Left colon (tissue), 2 donors: ENCODE data around the gene NTSR1. TPM values are rescaled to one million over a fixed set of nuclear protein-coding genes. Genes with fewer than 3 reads are reported as not detected.

Experiments used
- ATAC-seq: fragments of 200-7000 bp; cut with Tn5 transposase; one replicate; pipeline ENCODE4 v1.9.1; 2020; ENCODE audit warnings: mild to moderate bottlenecking, moderate library complexity
- DNase-seq, 2 donors: peaks; one replicate each; pipeline ENCODE4 v3.0.0-alpha.2; 2020
- intact Hi-C, 2 donors: fragments of 100-400 bp; cut with DNase I in 1 of 2; cut with micrococcal nuclease in 1 of 2; formaldehyde crosslinking; loops; one replicate each; pipeline versions ENCODE4 v1.11.2 to v1.14.0; 2022; cut with DNase I, micrococcal nuclease
- total RNA-seq, 2 donors: library from RNA; stranded (reverse); fragmentation: NEBNext Ultra II Directional; extraction: Animal tissue kit (Norgen Biotek cat#: 25700); gene quantifications; one replicate each; pipeline ENCODE4 v1.2.1, GENCODE V29; 2021
- donor health status: DM: no; HTN: no; CAD: no.
- donor health status: DM: yes; HTN: yes; CAD: no.

The NTSR1 gene
- total RNA-seq, 2 donors from 2014 or later: 2.3 TPM; not detected in 1

GRCh38 chr20:62742979-62743776 is 34.5 kb downstream of the NTSR1 start:
- intact Hi-C loops: no loop called here
- DNase-seq (no peak), ATAC-seq (no peak)

GRCh38 chr20:62743777-62744317 is 35.2 kb downstream of the NTSR1 start:
- no peak for ATAC-seq
- DNase-seq: no peak

GRCh38 chr20:62744741-62745191 is 36.1 kb downstream of the NTSR1 start:
- ATAC-seq (no peak), DNase-seq (no peak)
- intact Hi-C loops: no loop called here

More at GRCh38 chr20:62743777-62744317, 35.2 kb downstream of the NTSR1 start:
- intact Hi-C loops: no loop called here

GRCh38 chr20:62745279-62745951 is 36.8 kb downstream of the NTSR1 start:
- DNase-seq (no peak), ATAC-seq (no peak)
- intact Hi-C loops: no loop called here

GRCh38 chr20:62745952-62746288 is 37.3 kb downstream of the NTSR1 start:
- DNase-seq (no peak), ATAC-seq (no peak)
- intact Hi-C loops: no loop called here

GRCh38 chr20:62748311-62748710 is 39.7 kb downstream of the NTSR1 start:
- ATAC-seq: no peak
- intact Hi-C loops: no loop called here
- no peak for DNase-seq

- intact Hi-C loops: no loop called here
- ATAC-seq (no peak), DNase-seq (no peak)
These were observed 41.3 kb downstream of the NTSR1 start for GRCh38 chr20:62749851-62750445.

- DNase-seq (no peak), ATAC-seq (no peak)
- intact Hi-C loops: no loop called here
These were observed 43.0 kb downstream of the NTSR1 start for GRCh38 chr20:62751551-62752150.

- ATAC-seq (no peak), DNase-seq (no peak)
- intact Hi-C loops: no loop called here
These were observed 43.6 kb downstream of the NTSR1 start for GRCh38 chr20:62752181-62752670.

- intact Hi-C loops: no loop called here
- ATAC-seq (no peak), DNase-seq (no peak)
These were observed 44.2 kb downstream of the NTSR1 start for GRCh38 chr20:62752671-62753501.

- ATAC-seq: no peak
- no peak for DNase-seq
- intact Hi-C loops: no loop called here
These were observed 45.0 kb downstream of the NTSR1 start for GRCh38 chr20:62753626-62754025.

- DNase-seq (no peak), ATAC-seq (no peak)
- intact Hi-C loops: no loop called here
These were observed 45.7 kb downstream of the NTSR1 start for GRCh38 chr20:62754122-62754990.

GRCh38 chr20:62754991-62755356 is 46.3 kb downstream of the NTSR1 start:
- DNase-seq: no peak
- no peak for ATAC-seq
- intact Hi-C loops: no loop called here

GRCh38 chr20:62755817-62756724 is 47.4 kb downstream of the NTSR1 start:
- ATAC-seq (peak; percentile 48), DNase-seq (no peak)
- intact Hi-C loops: no loop called here

GRCh38 chr20:62758226-62758912 is 49.7 kb downstream of the NTSR1 start:
- intact Hi-C loops: no loop called here
- no peak for ATAC-seq
- DNase-seq: no peak

GRCh38 chr20:62759981-62760431 is 51.4 kb downstream of the NTSR1 start:
- no peak for ATAC-seq
- DNase-seq: no peak
- intact Hi-C loops: no loop called here
